DMS53 (cell line): ENCODE measurements around the gene IFNAR1.
A peak's percentile ranks its signal among the peaks of the same experiment; 100 is the strongest.

ENCODE experiments used
- DNase-seq: peaks from one replicate; lab custom pipeline; 2025; lab: John Stamatoyannopoulos, UW

Gene IFNAR1

DNA sequence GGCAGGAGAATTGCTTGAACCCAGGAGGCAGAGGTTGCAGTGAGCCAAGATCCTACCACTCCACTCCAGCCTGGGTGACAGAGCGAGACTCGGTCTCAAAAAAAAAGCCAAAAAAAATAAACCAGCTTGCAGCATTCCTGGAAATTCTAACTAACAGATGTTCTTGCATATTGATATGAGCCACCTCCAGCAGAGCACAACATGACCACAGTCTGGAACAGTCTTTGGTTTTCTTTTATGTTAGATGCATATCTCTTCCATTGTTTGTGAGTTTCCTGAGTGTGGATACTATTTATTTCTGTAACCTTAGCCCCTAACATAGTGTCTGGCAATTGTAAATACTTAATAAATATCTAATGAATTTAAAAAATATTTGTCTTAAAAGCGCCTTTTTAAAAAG lies 23.9 kb downstream of the IFNAR1 start:
- no peak for DNase-seq

- DNase-seq, result no peak
These were observed 25.9 kb downstream of the IFNAR1 start for GRCh38 chr21:33350676-33351075.

GRCh38 chr21:33355355-33355754 lies 30.6 kb downstream of the IFNAR1 start:
- DNase-seq, result no peak

DNA sequence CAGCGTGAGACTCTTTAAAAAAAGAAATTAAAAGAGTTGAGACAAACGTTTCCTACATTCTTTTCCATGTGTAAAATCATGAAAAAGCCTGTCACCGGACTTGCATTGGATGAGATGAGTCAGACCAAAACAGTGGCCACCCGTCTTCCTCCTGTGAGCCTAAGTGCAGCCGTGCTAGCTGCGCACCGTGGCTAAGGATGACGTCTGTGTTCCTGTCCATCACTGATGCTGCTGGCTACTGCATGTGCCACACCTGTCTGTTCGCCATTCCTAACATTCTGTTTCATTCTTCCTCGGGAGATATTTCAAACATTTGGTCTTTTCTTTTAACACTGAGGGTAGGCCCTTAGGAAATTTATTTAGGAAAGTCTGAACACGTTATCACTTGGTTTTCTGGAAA lies 31.2 kb downstream of the IFNAR1 start:
- no peak for DNase-seq

- no peak for DNase-seq
These were observed 32.4 kb downstream of the IFNAR1 start for GRCh38 chr21:33357177-33357576.

DNA sequence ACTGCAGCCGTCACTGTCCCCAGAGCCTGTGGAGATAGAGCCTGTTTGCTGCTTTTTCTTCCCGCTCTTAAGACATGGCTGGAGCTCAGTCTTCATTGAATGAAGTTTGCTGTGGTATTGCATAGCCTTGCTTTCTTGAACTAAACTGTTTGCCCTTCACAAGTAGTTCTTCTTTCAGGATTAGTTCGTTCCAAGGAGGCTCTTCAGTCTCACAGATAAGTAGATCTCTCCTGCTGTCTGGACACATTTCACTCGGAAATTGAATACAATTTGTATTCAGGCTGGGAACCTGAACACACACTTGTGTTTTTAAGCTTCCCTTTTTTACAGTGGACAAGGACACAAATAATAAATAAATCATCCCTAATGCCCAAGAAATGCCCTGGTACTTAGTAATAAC lies 34.7 kb downstream of the IFNAR1 start:
- no peak for DNase-seq

DNA sequence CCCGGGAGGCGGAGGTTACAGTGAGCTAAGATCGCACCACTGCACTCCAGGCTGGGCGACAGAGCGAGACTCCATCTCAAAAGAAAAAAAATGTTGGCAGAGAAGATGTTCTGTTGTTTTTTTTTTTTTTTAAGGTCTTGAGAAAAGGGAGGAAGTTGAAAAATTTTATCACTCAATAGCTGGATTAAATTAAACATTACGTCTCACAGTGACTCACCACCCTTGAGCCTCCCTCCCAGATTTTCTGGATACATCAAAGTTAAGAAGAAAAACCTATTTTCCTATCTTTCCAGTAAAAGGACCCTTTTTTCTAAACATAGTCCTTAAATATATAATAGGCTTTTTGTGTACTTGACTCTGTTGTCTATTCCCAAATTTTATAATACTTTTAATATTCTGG lies 35.5 kb downstream of the IFNAR1 start:
- DNase-seq, result peak; percentile 7

- peak; percentile 85 for DNase-seq
These were observed 36.3 kb downstream of the IFNAR1 start for GRCh38 chr21:33360881-33361602.

GRCh38 chr21:33362044-33362555 lies 37.3 kb downstream of the IFNAR1 start:
- DNase-seq, result peak; percentile 78

- peak; percentile 36 for DNase-seq
These were observed 39.3 kb downstream of the IFNAR1 start for GRCh38 chr21:33363911-33364609.

DNA sequence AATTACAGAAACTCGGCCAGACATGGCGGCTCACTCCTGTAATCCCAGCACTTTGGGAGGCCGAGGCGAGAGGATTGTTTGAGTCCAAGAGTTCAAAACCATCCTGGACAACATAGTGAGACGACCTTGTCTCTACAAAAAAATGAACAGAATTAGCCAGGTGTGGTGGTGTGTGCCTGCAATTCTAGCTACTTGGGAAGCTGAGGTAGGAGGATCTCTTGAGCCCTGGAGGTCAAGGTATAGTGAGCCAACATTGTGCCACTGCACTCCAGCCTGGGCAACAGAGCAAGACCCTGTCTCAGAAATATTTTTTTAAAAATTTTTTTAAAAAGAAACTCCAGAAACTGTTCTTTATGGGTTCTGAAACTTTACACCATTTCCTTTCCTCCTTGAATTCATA lies 40.1 kb downstream of the IFNAR1 start:
- no peak for DNase-seq

GRCh38 chr21:33367309-33367973 lies 42.7 kb downstream of the IFNAR1 start:
- peak; percentile 29 for DNase-seq

GRCh38 chr21:33368124-33368523 lies 43.4 kb downstream of the IFNAR1 start:
- no peak for DNase-seq

DNA sequence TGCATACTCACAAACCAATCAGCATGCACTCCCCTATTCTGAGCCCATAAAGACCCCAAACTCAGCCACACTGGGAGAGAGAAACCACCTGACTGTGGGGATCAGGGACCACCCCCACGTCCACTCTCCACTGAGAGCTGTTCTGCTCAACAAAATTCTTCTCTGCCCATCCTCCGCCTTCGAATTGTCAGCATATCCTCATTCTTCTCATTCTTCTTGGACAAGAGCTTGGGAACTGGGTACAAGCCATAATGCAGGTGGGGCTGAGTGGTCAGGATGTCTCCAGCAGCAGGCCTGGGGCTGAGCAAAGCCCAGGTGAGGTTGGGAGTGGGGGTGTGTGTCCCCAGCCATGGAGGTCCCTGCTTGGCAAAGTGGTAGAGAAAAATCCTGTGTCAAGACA lies 43.8 kb downstream of the IFNAR1 start:
- no peak for DNase-seq

GRCh38 chr21:33369586-33369985 lies 44.8 kb downstream of the IFNAR1 start:
- DNase-seq, result no peak

- no peak for DNase-seq
These were observed 45.5 kb downstream of the IFNAR1 start for GRCh38 chr21:33370305-33370704.

DNA sequence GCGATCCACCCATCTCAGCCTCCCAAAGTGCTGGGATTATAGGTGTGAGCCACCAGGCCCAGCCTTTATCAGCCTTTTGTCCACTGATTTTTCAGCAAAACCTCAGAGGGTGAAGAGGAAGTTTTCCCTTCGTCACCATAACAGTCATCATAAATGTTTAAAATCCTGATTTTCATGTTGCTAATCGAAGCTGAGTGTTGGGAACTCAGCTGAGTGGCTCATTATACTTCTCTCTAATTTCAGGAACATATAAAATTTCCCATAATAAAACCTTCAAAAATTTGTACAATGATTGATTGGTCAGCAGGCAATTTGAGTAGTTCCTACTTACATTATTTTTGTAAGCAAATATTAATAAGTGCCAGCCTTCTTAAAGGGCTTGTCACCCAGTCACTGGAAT lies 46.6 kb downstream of the IFNAR1 start:
- no peak for DNase-seq

DNA sequence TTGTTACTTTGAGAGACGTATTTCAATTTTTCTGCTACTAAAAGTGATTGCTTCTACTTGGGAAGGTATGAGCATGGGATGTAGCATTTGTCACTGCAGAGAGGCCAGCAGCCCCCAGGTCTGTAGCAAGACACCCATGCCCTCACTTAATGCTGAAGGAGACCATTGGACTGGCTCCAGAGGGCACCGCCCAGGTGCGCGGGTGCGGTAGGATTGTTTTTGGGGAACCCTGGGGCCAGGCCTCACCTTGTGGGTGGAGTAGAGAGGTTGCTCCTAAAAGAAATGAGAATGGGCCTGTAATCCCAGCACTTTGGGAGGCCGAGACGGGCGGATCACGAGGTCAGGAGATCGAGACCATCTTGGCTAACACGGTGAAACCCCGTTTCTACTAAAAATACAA lies 47.8 kb downstream of the IFNAR1 start:
- no peak for DNase-seq

- no peak for DNase-seq
These were observed 48.7 kb downstream of the IFNAR1 start for GRCh38 chr21:33373451-33373850.

- no peak for DNase-seq
These were observed 49.3 kb downstream of the IFNAR1 start for GRCh38 chr21:33374080-33374449.

DNA sequence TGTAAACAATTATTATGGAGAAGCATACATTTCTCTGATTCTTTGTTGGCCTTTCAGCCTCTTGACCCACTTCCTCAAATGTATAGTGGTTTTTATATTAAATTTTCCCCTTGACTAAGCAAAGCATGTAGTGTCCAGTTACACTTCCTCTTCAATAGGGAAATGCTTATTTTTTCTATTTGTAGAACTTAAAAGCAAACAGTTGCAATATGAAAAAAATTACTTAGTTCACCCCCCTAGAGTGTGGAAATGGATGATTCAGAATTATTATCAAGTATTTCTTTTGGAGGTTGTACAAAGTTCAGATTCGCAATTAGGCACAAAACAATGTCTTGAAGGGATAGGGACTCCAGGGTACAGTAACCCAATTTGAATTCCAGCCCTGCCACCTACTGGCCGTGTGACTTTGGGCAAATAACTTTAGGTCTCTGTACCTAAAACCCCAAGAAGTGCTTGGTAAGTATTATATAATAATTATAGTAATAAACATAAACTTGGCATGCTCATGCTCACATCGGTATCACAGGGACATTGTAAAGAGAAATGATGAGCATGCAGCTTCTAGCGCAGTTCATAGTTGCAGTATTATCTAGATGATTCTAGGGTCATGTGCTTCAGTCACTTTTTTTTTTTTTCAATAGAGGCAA lies 49.8 kb downstream of the IFNAR1 start:
- peak; percentile 67 for DNase-seq

DNA sequence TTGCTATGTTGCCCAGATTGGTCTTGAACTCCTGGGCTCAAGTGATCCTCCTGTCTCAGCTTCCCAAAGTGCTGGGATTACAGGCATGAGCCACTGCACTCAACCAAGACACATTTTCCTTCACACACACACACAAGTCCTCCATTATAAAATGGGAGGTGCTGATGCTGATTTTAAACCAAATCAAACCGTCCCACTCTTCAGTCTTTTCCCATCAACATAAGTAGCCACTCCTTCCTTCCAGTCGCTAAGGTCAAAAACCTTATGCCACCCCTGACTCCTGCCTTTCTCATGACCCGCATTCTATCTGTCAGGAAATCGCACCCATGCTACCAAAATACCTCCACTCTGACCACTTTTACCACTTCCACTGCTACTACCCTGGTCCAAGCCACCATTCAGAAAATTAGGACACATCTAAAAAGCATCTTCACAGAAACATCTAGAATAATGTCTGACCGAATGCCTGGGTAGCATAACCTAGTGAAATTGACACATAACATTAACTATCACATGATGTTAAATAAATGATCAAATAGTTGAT lies 50.4 kb downstream of the IFNAR1 start:
- DNase-seq, result no peak
